ENCODE data around the gene TMEM106C. TPM values are rescaled to one million over a fixed set of nuclear protein-coding genes. Genes with fewer than 3 reads are reported as not detected.

The TMEM106C gene
- polyA plus RNA-seq, 1 donor (not counting 4 experiments of a cell fraction or from before 2014, with no cell fraction given), result 134 TPM

- H3K4me2 ChIP-seq (ENCODE audit: control insufficient read depth, extremely low read depth, insufficient read depth, low read depth, low read length), result peak overlapping the region; percentile 37
- H3K79me2 ChIP-seq (ENCODE audit: control insufficient read depth, insufficient read depth, low read length), result no peaks in the 10 kb centered on the region
- H2AFZ ChIP-seq (ENCODE audit: control insufficient read depth, low read length), result no peak overlapping the region
- no peaks in the 10 kb centered on the region for H4K20me1 ChIP-seq (ENCODE audit: control insufficient read depth, extremely low read depth, insufficient read depth, low read length)
- H3K9me1 ChIP-seq (ENCODE audit: control insufficient read depth, extremely low read depth, insufficient read depth, low read length), result no peaks in the 10 kb centered on the region
- H3K36me3 ChIP-seq (ENCODE audit: control insufficient read depth in 2 of 2, extremely low read depth in 1 of 2, insufficient read depth in 2 of 2, low read length in 2 of 2), result no peaks in the 10 kb centered on the region
- H3K27me3 ChIP-seq (ENCODE audit: control insufficient read depth, extremely low read depth, insufficient read depth, low read length), result no peaks in the 10 kb centered on the region
- H3K9me3 ChIP-seq (ENCODE audit: control insufficient read depth, low read depth, low read length), result no peaks in the 10 kb centered on the region
- FAIRE-seq (peak; percentile 85), DNase-seq (ENCODE audit: low read depth, low spot score) (no peak)
- peaks cover 52% of the 10 kb centered on the region for H3K4me1 ChIP-seq (ENCODE audit: control insufficient read depth, extremely low read depth, insufficient read depth, low read length)
- no peak overlapping the region for H3K9ac ChIP-seq (ENCODE audit: control insufficient read depth, extremely low read depth, insufficient read depth, low read length)
- TF ChIP-seq EZH2 (IDR thresholded peaks at IDR 0.05; ENCODE audit: low read length), result no peak
- no peak overlapping the region for H3K27ac ChIP-seq (ENCODE audit: control insufficient read depth, insufficient read depth, low read length)
- dilution Hi-C loops (cut with MboI; ENCODE audit: extremely low pct_ligation_motif_present, low sequenced_read_pairs), result no loop called here
- H3K4me3 ChIP-seq (ENCODE audit: control insufficient read depth in 2 of 3, extremely low read depth in 1 of 3, insufficient read depth in 2 of 3, low read depth in 1 of 3, low read length in 3 of 3), result no peak overlapping the region
These were observed 18.1 kb upstream of the TMEM106C start for GRCh38 chr12:47945341-47945728.

- DNase-seq (ENCODE audit: low read depth, low spot score) (no peak), FAIRE-seq (peak; percentile 71)
- H3K27ac ChIP-seq (ENCODE audit: control insufficient read depth, insufficient read depth, low read length), result peak overlapping the region; percentile 45
- H4K20me1 ChIP-seq (ENCODE audit: control insufficient read depth, extremely low read depth, insufficient read depth, low read length), result no peaks in the 10 kb centered on the region
- no peaks in the 10 kb centered on the region for H3K79me2 ChIP-seq (ENCODE audit: control insufficient read depth, insufficient read depth, low read length)
- H3K36me3 ChIP-seq (ENCODE audit: control insufficient read depth in 2 of 2, extremely low read depth in 1 of 2, insufficient read depth in 2 of 2, low read length in 2 of 2), result no peaks in the 10 kb centered on the region
- peak overlapping the region; percentile 80 for H2AFZ ChIP-seq (ENCODE audit: control insufficient read depth, low read length)
- H3K4me3 ChIP-seq (ENCODE audit: control insufficient read depth in 2 of 3, extremely low read depth in 1 of 3, insufficient read depth in 2 of 3, low read depth in 1 of 3, low read length in 3 of 3), result peak overlapping the region in 1 of 3 experiments; percentile 16
- peaks cover 65% of the 10 kb centered on the region for H3K4me1 ChIP-seq (ENCODE audit: control insufficient read depth, extremely low read depth, insufficient read depth, low read length)
- peak overlapping the region; percentile 58 for H3K4me2 ChIP-seq (ENCODE audit: control insufficient read depth, extremely low read depth, insufficient read depth, low read depth, low read length)
- dilution Hi-C loops (cut with MboI; ENCODE audit: extremely low pct_ligation_motif_present, low sequenced_read_pairs), result no loop called here
- H3K27me3 ChIP-seq (ENCODE audit: control insufficient read depth, extremely low read depth, insufficient read depth, low read length), result no peaks in the 10 kb centered on the region
- H3K9ac ChIP-seq (ENCODE audit: control insufficient read depth, extremely low read depth, insufficient read depth, low read length), result peak overlapping the region; percentile 61
- no peak for TF ChIP-seq CTCF (optimal IDR thresholded peaks at IDR 0.05 in 1 of 3, IDR thresholded peaks at IDR 0.05 in 1 of 3, conservative IDR thresholded peaks at IDR 0.05 in 1 of 3; ENCODE audit: extremely low read depth in 1 of 3, insufficient read depth in 2 of 3, low read length in 3 of 3)
- no peaks in the 10 kb centered on the region for H3K9me1 ChIP-seq (ENCODE audit: control insufficient read depth, extremely low read depth, insufficient read depth, low read length)
- no peaks in the 10 kb centered on the region for H3K9me3 ChIP-seq (ENCODE audit: control insufficient read depth, low read depth, low read length)
These were observed 16.7 kb upstream of the TMEM106C start for GRCh38 chr12:47946413-47947323.

All from keratinocyte (primary cell).